GM10266 (cell line): ENCODE measurements around the gene AFAP1L1.
A peak's percentile ranks its signal among the peaks of the same experiment; 100 is the strongest.

Experiments
- DNase-seq: peaks from one replicate; pipeline ENCODE4 v3.0.0; 2012; ENCODE audit errors: extremely low spot score
- TF ChIP-seq, protein P1 (sequence below): IDR thresholded peaks from 2 replicates; pipeline ENCODE4 v1.5.1; 2012; ENCODE audit warnings: mild to moderate bottlenecking, low read depth; ENCODE audit not compliant: control insufficient read depth, insufficient read depth; ENCODE audit errors: missing control alignments

AFAP1L1 gene

DNA sequence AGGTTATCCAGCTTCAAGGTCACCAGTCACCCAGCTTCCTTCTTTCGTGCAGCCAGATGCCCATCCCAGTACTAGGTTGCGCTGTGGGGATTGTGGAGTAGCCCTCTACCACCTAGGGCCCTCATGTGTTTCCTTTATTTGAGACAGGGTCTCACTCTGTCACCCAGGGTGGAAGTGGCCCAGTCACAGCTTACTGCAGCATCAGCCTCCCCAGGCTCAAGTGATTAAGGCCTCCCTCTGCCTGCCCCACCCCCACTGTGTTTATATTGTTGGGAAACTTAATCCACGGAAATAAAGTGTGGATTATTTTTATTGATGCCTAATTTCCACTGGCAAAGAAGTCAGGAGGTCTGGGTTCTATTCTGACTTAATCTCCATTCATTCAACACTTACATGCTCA, 103.1 kb downstream of the AFAP1L1 start:
- no peak for DNase-seq
- TF ChIP-seq, protein P1, sequence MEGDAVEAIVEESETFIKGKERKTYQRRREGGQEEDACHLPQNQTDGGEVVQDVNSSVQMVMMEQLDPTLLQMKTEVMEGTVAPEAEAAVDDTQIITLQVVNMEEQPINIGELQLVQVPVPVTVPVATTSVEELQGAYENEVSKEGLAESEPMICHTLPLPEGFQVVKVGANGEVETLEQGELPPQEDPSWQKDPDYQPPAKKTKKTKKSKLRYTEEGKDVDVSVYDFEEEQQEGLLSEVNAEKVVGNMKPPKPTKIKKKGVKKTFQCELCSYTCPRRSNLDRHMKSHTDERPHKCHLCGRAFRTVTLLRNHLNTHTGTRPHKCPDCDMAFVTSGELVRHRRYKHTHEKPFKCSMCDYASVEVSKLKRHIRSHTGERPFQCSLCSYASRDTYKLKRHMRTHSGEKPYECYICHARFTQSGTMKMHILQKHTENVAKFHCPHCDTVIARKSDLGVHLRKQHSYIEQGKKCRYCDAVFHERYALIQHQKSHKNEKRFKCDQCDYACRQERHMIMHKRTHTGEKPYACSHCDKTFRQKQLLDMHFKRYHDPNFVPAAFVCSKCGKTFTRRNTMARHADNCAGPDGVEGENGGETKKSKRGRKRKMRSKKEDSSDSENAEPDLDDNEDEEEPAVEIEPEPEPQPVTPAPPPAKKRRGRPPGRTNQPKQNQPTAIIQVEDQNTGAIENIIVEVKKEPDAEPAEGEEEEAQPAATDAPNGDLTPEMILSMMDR, result no peak

DNA sequence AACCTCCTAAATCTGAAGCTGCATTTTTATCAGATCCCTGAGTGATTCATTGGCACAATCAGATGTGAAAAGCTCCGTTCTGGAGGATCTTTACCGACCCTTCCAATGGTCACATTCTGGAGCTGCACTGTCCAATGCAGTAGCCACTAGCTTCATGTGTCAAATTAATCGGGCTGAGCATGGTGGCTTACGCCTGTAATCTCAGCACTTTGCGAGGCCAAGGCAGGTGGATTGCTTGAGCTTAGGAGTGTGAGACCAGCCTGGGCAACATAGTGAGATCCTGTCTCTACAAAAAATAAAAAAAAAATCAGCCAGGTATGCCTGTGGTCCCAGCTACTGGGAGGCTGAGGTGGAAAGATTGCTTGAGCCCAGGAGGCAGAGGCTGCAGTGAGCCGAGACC, 103.8 kb downstream of the AFAP1L1 start:
- TF ChIP-seq, protein P1, result peak; percentile 1
- DNase-seq, result no peak

DNA sequence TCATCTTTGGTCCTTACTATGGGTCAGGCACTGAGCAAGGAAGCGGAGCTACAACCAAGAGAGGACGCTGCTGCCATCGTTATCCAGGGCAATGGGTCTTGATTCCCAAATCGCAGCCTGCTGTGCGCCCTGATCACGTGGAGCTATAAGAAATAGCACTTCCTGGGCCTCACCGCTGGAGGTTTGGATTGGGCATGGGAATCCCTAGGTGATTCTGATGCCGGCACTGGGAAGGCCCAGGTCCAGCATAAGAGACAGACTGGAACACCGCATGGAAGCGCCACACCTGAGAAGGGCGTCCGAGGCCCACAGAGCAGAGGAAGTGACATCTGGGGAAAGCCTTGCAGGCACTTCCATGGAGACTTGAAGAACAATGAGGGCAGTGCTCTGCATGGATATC, 104.4 kb downstream of the AFAP1L1 start:
- no peak for DNase-seq

DNA sequence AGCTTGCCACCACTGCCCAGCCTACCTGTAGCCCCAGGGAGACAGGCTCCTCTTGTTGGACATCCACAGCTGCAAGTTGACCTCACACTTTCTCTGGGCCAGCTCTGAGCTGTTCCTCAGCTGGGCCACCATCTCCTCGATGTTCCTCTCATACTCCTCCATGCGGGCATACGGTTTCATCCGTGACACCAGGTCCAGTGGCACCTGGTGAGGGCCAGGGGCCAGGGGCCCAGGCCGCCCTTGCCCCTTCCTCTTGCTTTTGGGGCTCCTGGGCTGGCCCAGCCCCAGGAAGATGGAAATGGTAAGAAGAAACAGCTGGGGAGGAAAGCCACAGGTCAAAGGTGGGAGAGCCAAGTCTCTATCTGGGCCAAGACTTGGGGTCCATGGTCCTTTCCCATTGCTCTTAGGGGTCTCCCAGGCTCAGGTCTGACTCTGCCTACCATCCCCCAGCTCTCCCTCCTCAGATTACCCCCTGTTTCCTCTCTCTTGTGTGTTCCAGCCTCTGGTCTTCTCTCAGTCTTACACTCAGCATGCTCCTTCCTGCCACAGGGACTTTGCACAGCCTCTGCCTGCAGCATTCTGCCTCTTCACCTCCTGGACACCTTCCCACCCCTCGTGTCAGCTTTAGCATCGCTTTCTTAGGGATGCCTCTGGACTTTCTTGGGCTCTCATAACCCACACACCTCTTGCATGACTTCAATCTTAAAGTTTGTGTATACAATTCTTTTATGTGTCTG, 105.2 kb downstream of the AFAP1L1 start:
- no peak for DNase-seq
- TF ChIP-seq, protein P1, result no peak

More for the DNA sequence above, 104.4 kb downstream of the AFAP1L1 start:
- TF ChIP-seq, protein P1, result no peak

DNA sequence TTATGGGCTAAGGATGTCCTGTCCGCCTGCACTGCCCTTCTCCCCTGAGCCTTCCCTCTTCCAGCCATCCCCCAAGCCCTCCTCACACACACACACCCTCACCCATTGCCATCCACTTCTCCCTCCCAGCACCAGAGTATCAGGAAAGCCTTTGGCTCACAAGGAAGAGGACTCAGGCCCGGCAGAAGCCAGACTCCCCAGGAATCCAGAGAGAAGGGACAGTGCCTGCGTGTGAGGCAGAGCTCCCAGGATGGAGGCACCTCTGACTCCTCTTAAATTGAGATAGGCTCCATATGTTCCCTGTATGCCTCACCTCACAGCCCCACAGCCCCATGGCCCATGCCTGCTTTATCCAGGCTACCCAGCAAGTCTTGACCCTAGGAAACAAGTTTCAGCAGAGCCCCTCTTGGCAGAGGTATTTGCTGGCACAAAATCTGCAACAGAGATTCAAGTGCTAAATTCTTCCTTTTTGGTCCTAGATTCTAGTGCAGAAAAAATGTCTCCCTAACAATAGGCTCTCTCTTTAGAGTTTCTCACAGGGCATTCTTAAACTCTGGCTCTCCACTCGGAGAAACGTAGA, 106.7 kb downstream of the AFAP1L1 start:
- no peak for DNase-seq
- TF ChIP-seq, protein P1, result no peak

DNA sequence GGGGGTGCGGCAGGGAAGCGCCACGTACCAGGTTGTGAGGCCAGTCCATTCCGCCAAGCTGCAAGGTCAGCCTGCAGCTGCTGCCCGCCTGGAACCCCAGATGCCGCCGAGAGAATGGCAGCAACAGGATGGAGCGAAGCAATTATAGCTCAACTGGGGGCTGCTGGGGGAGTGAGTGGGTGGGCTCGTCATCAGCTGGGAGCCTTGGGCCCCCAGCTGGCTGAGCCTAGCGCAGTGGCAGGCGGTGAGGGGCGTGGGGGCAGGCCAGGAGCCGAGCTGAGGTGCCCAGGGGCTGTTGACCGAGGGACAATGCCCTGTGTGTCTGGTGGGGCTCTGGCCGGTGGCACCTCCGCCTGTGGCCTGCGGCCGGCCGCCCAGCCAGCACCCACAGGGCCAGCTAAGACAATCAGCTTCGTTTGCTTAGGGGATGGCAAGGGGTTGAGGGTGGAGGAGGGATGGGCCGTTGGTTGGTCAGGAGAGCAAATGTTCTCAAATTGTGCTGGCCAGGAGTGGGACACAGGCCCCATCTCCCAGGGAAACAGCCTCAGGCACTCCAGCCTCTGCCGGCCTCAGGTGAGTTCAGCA, 107.6 kb downstream of the AFAP1L1 start, which contains the start of gene IL17B:
Gene IL17B (minus strand): TSS at position 116 of the 585 bp plus-strand sequence. CDS start 67 bp downstream, at position 49.
- DNase-seq, result no peak
- TF ChIP-seq, protein P1, result no peak
